HG03108 (cell line): Measurements from ENCODE around the gene SSH2.
"Not testable (repeated sequence)": the region's sequence is repeated elsewhere in the genome, so short reads cannot be mapped to it uniquely, and the experiment has no call there.

ENCODE experiments used
- ATAC-seq: cut with Tn5 transposase; IDR thresholded peaks from one replicate; pipeline ENCODE4 v1.9.1; 2021; ENCODE audit warnings: moderate library complexity; ENCODE audit not compliant: unreplicated experiment

The SSH2 gene

GRCh38 chr17:29711588-29712385 is 218.2 kb downstream of the SSH2 start:
- no peak for ATAC-seq

GRCh38 chr17:29710891-29711418 is 219.1 kb downstream of the SSH2 start:
- no peak for ATAC-seq

DNA sequence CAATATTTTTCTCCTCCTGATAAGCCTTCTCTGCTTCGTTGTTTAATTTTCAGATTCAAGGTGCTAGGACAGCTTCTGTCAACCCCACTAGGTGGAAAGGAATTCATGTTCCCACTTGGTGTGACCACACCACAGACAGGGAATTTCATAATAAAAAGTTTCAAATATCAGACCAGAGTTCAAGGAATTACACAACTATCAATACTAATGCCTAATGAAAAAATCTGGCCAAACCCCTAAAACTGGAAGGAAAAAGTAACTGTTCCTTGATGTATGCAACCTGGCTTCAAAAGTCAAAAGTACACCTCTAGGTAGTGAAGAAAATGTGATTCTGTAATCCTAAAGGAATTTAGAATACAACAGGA is 219.5 kb downstream of the SSH2 start:
- no peak for ATAC-seq

DNA sequence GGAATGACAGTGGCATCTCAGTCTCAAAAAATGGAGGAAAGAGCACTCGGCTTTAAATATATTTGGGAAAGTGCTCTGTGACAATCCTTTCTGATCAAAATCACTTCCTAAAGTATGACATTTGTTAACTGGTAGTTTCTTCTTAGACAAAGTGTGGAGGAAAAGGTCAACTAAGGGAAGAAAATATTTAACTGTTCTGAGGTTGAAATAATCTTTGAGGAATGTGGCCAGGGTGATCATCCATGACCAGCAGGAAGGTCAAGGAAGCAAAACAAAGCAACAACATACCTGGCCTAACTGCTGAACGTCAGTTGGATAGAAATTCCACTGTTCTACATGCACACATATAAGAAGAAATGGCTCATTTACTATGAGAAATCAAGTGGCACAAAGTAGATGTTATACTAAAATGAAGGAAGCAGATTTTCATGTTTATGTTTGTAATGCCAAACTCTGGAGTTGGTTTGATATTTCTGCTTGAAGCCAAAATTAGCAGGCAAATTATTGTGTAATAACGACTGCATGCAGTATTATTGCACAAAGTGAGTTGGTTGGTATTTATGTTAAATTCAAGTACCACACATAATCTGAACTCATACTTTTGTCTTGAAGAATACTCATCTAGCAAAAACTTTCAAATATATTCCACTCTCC is 220.0 kb downstream of the SSH2 start:
- ATAC-seq: no peak

DNA sequence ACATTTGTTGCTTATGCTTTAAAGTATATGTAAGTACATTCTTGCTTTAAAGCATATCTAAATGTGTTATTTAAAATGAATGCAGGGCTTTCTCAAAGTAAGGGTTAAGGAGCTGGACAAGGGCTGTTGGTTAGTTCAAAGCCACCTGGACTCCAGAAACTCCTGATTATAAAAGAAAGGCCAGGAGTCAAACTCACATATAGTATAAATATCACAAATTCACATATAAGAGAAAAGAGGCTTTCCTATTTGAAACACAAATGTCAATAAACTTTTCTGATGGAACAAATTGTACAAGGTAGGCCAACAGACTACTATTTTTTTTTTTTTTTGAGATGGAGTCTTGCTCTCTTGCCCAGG is 222.8 kb downstream of the SSH2 start:
- ATAC-seq: no peak

DNA sequence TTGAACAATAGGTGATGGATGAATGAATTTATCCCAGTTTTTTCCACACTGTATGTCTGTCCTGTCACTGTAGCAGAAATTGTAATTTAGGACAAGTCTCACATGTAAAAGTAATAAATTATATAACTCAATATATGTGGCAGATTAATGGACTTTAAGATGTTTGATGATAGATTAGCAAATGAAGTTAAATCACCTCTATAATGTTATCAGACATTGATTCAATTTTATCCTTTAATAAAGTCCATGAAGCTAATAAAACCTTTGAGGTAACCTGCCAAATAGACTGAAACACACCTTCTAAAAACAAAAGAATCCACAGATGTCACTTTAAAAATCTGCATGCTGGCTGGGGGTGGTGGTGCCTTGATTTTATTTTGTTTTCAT is 224.0 kb downstream of the SSH2 start:
- no peak for ATAC-seq

- no peak for ATAC-seq
Observed at GRCh38 chr17:29705386-29705785, 224.6 kb downstream of the SSH2 start.

DNA sequence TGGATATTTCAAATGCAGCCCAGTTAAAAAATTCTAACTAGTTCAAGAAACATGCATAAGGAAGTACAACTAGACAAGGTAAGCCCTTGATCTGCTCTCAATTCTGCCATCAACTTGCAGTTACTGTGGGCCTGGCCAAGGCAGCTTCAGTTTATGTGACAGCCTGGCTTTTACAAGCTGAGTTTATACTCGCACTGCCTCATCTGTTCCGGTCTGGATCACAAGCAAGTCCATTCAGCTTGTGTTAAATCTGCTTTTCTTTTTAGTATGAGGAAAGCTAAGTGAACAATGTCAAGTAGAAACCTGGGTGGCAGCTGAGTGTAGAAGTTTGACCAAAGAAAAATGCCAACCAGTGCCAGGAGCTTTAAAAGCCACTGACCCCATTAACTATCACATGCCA is 230.7 kb downstream of the SSH2 start:
- ATAC-seq: no peak

GRCh38 chr17:29698837-29699236 is 231.2 kb downstream of the SSH2 start:
- no peak for ATAC-seq

GRCh38 chr17:29698019-29698777 is 231.8 kb downstream of the SSH2 start:
- ATAC-seq: no peak

- no peak for ATAC-seq
Observed at GRCh38 chr17:29697371-29697770, 232.7 kb downstream of the SSH2 start.

DNA sequence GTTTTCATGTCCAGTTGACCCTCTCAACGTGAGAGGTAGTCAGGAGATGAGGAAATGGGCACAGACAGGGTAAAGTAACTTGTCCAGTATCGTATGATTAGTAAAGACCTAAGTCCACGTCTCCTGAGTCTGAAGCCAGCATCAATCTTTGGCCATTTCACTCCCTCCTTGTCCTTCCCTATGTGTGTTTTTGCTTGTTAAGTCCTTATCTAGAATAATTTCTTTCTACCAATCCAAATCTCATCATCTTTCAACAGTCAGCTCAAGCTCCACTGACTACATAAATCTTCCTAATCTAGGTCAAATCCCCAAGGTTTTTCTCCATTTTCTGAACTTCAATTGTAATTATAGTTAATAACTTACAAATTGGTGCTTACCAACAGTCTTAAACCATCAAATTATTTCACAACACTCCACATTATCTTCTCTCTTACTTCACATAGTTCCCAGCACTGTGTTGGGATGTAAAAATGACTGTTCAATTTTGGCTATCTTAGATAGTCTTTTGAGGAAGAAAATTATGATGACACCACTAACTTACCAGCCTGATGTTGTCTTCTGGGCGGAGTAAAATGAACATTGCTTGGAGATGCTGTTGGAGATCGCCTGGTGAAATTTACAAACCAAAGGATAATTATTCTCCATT is 235.0 kb downstream of the SSH2 start:
- ATAC-seq: no peak

- no peak for ATAC-seq
Observed at GRCh38 chr17:29693751-29694150, 236.3 kb downstream of the SSH2 start.

- no peak for ATAC-seq
Observed at GRCh38 chr17:29687596-29687995, 242.4 kb downstream of the SSH2 start.

DNA sequence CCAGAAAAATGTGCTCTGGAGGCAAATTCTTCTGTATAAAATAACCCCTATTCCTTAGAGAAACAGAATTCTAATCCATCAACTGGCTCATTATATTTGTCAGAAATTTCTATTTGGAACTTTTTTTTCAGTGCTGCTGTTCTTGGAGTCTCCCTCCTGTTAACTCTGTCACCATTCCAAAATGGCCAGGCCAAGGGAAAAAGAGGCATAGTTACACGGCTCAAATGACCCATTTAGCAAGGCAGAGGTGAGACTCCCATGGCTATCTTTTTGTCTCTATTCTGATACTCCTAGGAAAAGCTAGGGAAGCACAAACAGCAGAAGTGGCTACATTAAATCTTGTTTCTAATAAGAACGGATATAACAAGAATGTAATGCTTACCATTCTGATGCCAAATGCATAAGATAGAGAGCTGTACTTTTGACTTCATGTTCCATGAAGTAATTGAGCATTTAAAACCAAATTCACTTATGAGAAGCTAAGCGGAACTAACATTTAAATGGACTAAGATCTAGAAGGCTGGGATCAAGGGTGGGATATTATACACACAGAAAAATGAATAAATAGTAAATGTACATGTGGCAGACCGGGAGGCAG is 242.9 kb downstream of the SSH2 start:
- ATAC-seq: no peak

DNA sequence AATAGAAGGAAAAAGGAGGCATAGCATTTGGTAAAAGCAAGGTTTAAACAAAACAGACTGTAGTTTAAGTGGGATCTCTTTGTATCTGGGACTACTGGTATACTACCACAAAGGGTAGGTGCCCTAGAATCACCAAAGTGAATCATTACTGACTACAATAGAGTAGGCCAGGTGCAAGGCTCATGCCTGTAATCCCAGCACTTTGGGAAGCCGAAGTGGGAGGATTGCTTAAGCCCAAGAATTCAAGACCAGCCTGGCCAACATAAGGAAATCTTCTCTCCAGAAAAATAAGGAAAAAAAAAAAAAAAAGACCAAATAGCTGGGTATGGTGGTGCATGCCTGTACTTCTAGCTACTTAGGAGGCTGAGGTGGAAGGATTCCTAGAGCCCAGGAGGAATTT is 246.5 kb downstream of the SSH2 start:
- no peak for ATAC-seq

DNA sequence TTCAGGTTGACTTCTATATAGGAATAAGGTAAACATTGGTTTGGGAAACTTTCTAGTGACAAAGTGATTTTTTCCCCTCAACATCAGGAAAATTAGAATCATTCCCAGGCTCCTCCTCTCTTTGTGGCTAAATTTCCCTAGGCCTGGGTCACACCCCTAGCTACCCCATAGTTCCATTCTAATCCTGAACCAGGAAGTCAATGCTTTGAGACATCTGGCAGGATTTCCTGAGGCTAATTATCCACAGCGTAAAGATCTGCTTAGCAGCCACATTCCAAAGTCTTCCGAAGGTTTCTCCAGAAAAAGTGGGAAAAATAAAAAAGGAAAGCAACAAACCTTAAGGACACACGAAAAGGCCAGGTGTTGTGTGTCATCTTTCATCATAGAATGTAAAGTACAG is 247.0 kb downstream of the SSH2 start:
- ATAC-seq: no peak

GRCh38 chr17:29682054-29682453 is 248.0 kb downstream of the SSH2 start:
- ATAC-seq: no peak

GRCh38 chr17:29677824-29678223 is 252.2 kb downstream of the SSH2 start:
- ATAC-seq: no peak

DNA sequence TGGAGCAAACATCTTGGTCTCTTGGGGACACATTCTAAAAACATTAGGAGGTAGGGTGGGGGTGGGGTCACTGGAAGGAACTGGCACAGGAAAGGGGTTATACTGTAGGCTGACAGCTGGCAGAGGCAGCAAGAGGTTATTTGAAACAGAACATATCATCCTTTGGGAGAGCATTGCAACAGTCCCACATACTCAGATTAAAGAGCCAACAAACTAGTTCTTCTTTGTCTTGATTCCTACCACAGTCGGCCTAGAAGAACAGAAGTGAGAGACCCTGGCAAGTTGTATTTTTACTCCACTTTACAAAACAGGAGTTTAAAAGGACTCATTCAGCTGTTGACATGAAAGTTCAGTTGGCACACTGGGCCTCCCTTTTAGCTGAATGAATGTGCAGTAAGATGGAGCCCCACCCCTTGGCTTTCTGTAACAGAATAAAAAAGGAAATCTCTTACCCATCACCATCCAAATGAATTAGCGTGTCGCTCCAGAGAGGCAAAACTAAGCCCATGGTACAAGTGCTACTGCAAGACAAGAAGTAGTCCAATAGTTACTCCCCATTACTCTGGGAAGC is 252.7 kb downstream of the SSH2 start:
- ATAC-seq: no peak

GRCh38 chr17:29675961-29676360 is 254.1 kb downstream of the SSH2 start:
- not testable (repeated sequence) for ATAC-seq
